NOMO-1 (cell line): ENCODE data around the gene ERAS.

ENCODE experiments used
- DNase-seq, 2 experiments: peaks; one replicate each; lab custom pipeline; 2025; ENCODE audit not compliant: unreplicated experiment in 2 of 2; lab: John Stamatoyannopoulos, UW

The ERAS gene

GRCh38 chrX:48826135-48826875 is at the start of gene ERAS:
Gene ERAS (plus strand): TSS chrX:48826513. CDS start chrX:48829124, 2,611 bp downstream.
- no peak for DNase-seq

GRCh38 chrX:48776818-48777439 is 49.4 kb upstream of the ERAS start:
- no peak for DNase-seq

- DNase-seq, result no peak
Measured at GRCh38 chrX:48779399-48779798, 46.9 kb upstream of the ERAS start.

- DNase-seq, result no peak
Measured at GRCh38 chrX:48781705-48782104, 44.6 kb upstream of the ERAS start.

DNA sequence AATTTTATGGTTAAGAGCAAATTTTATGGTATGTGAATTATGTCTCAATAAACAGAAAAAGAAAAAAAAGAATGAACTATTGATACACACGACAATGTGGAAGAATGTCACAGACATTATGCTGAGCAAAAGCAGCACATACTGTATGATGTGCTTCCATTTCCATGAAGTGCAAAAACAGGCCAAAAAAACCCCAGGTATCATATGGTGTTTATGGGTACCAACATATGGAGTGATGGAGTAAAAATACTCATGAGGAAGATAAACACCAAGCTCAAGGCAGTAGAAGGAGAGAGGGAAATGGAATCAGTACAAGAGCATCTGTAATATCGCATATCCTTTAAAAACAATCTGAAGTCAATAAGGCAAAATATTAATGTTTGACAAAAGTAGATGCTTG is 44.1 kb upstream of the ERAS start:
- no peak for DNase-seq

GRCh38 chrX:48782795-48783194 is 43.5 kb upstream of the ERAS start:
- DNase-seq, result no peak

DNA sequence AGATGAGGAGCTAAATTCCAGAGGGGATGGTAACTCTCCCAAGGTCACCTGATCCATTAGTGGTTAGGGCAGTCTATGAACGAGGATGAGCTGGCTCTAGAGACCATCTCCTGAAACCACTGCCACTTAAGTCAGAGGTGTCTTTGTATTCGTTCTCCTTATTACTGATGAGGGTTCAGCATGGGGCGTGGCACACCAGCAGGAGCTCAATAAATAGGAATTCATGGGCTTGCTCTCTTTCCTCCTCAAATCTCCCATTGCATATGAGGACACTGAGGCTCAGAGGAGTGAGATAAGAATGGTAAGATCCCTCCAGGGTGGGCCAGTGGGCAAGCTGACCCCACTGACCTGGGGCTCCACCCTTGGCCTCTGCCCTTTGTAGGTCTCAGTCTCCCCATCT is 41.6 kb upstream of the ERAS start:
- no peak for DNase-seq

DNA sequence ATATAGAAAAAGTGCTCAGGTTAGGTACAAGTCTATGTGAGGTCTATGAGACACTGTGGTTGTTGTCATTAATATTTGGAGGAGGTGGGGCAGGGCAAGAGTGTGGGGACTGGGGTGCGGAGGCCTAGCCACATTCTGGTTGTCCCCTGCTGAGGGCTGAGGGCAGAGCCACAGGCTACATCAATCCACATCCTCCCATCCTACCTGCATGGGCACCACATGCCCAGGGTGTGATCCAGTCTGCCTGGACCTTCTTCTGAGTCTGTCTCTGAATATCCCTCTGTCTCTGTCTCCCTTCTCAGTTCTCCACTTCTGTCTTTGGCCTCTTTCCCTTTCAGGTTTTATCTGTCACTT is 41.1 kb upstream of the ERAS start:
- no peak for DNase-seq

DNA sequence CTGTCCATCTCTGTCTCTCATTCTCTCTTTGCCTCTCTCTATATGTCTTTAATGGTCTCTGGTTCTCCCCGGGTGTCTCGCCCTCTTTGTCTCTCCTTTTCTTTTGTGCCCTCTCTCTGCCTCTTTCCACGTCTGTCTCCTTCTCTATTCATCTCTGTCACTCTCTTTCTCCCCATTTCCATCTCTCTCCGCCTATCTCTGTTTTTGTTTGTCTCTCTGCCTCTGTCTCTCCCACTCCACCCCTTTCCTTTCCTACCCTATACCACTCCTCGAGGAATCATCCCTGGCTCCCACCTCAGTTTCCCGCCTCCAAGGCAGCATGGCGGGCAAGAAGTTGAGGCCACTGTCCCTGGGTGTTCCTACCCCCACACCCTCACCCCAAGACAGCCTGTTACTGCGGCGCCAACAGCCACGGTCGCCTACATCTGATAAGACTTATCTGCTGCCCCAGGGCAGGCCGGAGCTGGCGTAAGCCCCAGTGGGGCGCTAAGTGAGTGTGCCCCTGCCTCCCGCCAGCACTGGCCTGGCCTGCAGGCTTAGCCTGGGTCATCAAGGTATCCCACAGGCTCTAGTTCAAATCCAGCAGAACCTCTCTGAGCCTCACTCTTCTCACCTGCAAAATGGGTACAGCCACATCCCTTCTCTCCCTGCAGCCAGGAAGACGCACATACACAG is 40.6 kb upstream of the ERAS start:
- no peak for DNase-seq

GRCh38 chrX:48786341-48786800 is 39.9 kb upstream of the ERAS start, which contains the start of gene GATA1:
Gene GATA1 (plus strand): TSS chrX:48786590. CDS start chrX:48791110, 4,520 bp downstream.
- DNase-seq, result no peak

DNA sequence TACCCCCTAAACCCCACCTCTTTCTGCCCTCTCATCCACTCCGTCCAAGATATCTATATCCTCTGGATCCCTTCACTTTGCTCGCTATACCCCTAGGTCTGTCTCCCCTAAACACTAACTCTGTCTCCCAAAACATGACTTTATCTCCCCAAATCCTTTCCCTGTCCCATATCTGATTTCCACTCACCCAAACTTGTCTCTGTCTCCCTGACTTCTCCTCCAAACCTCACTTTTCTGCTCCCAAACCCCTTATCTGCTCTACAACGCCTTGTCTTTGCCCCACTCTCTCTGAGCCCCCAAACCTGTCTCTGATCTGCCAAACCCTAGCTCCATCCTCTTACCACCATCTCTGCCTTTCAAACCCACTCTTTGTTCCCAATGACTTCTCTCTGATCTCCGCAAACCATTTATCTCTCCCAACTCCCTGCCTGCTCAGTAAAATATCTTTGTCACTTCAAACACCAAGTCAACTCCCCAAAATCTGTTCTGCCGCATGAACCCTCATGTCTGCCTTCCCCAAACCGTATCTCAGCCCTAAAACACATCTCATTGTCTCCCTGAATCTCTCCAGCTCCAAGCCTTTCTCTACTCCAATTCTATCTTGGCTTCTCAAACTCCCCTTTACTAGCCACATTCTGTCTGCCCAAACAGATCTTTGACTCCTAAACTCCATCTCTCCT is 39.3 kb upstream of the ERAS start:
- DNase-seq, result no peak

DNA sequence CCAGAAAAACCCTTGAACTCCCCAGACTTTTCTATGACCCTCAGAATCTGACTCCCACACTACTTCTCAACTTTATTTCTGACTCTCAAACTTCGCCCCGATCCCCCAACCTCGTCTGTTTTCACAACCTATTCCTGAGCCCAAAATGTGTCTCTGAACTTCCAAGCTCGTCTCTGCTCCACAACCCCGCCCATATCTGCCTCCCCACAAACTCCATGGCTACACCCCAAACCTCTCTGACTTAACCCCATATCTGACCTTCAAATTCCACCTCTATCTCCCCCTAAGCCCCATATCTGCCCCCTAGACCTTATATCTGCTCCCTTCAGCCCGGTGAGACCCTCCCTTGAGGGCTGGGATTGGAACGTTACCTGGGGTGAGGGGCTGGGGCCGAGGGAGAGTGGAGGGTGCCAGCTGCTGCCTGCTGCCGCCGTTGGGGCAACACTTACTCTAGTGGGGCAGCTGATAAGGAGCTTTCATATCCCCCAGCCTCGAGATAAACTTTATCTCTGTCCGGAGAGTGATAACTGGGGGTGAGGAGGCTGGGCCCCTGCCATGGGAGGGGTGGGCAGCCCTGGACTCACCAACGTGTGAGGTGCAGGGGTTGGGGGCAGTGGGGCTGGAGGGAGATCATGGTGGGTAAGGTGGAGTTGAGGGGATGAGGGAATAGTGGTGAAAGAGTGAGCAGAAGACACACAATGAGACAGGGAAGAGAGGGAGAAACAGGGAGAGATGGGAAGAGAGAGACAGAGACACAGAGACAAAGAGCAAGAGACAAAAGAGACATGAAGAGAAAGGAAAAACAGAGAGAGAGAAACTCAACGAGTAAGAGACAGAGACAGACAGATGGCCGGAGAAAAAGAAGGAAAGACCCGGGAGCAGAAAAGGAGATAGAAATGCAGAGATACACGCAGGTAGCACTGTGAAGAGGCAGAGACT is 38.5 kb upstream of the ERAS start:
- DNase-seq, result no peak

DNA sequence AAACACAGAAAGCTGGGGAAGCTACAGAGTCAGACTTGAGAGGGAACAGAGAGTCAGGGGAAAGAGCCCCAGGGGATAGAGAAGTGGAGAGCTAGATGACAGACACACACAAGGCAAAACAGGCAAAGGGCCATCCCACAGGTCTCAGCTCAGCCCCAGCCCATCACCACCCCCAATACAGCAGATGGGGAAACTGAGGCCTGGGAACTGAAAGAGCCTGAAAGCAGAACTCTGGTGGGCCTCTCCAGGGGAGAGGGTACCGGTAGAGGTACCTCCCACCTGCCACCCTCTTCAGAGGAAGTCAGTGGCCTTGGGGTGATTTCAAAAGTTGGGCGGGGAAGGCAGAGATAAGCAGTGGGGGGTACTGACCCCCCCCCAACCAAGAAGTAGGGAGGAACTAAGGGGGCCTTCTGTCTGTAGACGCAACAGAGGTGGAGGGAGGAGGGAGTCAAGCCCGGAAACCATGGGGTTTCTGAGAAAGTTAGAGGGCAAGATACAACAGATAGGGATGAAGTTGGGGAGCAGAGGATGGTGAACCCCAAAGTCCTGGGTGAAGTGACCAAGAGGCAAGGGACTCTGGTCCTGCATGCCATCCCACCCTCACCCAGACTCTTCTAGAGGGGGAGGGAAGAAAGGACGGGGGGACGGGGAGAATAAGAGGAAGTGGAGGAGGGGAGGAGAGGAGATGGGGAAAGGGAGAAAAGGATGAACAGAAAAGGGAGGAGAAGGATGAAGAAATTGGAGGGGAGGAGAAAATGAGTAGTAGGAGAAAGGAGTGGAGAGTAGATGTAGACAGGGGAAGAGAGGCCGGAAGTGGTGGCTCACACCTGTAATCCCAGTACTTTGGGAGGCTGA is 36.7 kb upstream of the ERAS start:
- no peak for DNase-seq

DNA sequence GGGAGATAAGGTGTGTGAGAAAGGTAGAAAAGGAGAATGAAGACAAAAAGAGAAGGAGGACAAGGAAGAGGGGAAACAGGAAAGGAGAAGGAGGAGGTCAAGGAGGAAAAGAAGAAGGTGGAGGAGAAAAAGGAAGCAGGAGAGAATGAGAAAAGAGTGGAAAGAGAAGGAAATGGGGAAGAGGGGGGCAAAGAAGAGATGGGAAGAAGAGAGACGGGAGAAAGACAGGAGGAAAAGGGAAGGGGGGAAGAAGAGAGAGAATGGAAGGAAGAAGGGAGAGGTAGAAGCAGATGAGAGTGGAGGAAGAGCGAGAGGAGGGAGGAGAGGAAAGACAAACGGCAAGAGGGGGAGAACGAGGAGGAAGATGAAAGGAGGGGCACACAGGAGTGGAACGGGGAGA is 35.8 kb upstream of the ERAS start:
- no peak for DNase-seq

- no peak for DNase-seq
Measured at GRCh38 chrX:48791063-48791820, 35.1 kb upstream of the ERAS start.

GRCh38 chrX:48792219-48792618 is 34.1 kb upstream of the ERAS start:
- DNase-seq, result no peak

- DNase-seq, result no peak
Measured at GRCh38 chrX:48793935-48794334, 32.4 kb upstream of the ERAS start.

DNA sequence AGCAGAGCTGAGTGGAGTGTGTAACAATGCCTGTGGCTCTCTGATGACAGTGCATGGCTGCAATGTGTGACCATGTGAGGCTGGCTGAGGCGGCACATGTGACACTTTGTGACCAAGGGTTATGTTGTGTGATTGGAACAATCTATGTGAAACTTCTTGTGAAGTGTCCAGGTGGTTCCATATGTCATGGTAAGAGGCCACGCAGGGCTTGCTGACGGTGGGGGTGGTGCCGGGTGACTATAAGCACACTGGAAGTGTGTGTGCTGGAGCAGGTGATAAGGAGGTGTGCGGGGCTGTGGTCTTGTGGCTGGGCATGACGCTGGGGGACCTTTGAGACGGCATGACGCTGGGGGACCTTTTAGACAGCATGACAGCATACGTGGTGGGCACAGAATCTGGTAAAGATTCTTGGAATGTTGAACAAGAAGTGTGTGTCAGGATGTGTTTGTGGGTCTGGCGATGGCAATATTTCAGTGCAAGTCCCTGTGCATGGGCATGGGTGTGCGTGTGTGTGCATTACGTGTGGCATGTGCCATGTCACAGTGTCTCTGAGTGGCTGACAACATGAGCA is 31.9 kb upstream of the ERAS start:
- DNase-seq, result no peak
